H1 (cell line): Measurements from ENCODE around the gene OTUD6A. TPM values are rescaled to one million over a fixed set of nuclear protein-coding genes. Genes with fewer than 3 reads are reported as not detected.

Experiments used
- CTCF ChIA-PET: fragments of 300-600 bp; sonication (Branson Sonifier 250); formaldehyde crosslinking; loops from one replicate; lab custom pipeline; 2021; ENCODE audit not compliant: partially characterized antibody; lab: Charles Lee
- POLR2A ChIA-PET: fragments of 300-600 bp; sonication (Branson Sonifier 250); formaldehyde crosslinking; loops from one replicate; lab custom pipeline; 2021; ENCODE audit warnings: inconsistent platforms; ENCODE audit not compliant: partially characterized antibody; lab: Charles Lee
- DNase-seq, 2 experiments: peaks; one replicate each; pipeline versions ENCODE4 v3.0.0 to v3.0.0-alpha.2; 2010 to 2022; ENCODE audit warnings: low spot score in 2 of 2, low read depth in 1 of 2, mixed read lengths in 1 of 2
- FAIRE-seq: peaks from 2 replicates; lab custom pipeline; 2011; peaks lifted over from hg19 to GRCh38; lab: Jason Lieb, UNC
- H2AFZ ChIP-seq: 2 replicates; pipeline ENCODE4 v1.8.1; 2012; ENCODE audit warnings: low read length, inconsistent platforms
- H2AK5ac ChIP-seq: 2 replicates; pipeline ENCODE4 v1.6.1; 2013; ENCODE audit warnings: low read depth, low read length
- H2BK120ac ChIP-seq: replicated peaks from 2 replicates; pipeline ENCODE3; 2013; ENCODE audit warnings: low read depth, low read length, inconsistent platforms
- H2BK12ac ChIP-seq: 2 replicates; pipeline ENCODE4 v1.6.1; 2013; ENCODE audit warnings: low read depth, low read length
- H2BK15ac ChIP-seq: 2 replicates; pipeline ENCODE4 v1.6.1; 2013; ENCODE audit warnings: low read length
- H2BK20ac ChIP-seq: 2 replicates; pipeline ENCODE4 v1.6.1; 2013; ENCODE audit warnings: low read length
- H2BK5ac ChIP-seq: 2 replicates; pipeline ENCODE4 v1.6.1; 2013; ENCODE audit warnings: low read depth, low read length
- H3K14ac ChIP-seq: 2 replicates; pipeline ENCODE4 v1.6.1; 2013; ENCODE audit warnings: inconsistent platforms; ENCODE audit not compliant: insufficient read length
- H3K18ac ChIP-seq: 2 replicates; pipeline ENCODE4 v1.6.1; 2013; ENCODE audit warnings: low read length; ENCODE audit errors: extremely low read depth
- H3K23ac ChIP-seq: 2 replicates; pipeline ENCODE4 v1.6.1; 2013; ENCODE audit warnings: inconsistent platforms; ENCODE audit not compliant: insufficient read length
- H3K23me2 ChIP-seq: 2 replicates; pipeline ENCODE4 v1.6.1; 2013; ENCODE audit warnings: low read depth, low read length
- H3K27ac ChIP-seq: 2 replicates; pipeline ENCODE4 v1.6.1; 2011; ENCODE audit warnings: low read depth, low read length, inconsistent platforms
- H3K27me3 ChIP-seq, 4 experiments: replicated peaks in 1 of 4; 1 replicate in 1 of 4; 2 replicates in 3 of 4; pipeline versions ENCODE4 v1.6.1 to v1.8.1; 2011 to 2013; ENCODE audit warnings: low read length in 3 of 4, mild to moderate bottlenecking in 3 of 4, inconsistent platforms in 2 of 4, mixed read lengths in 2 of 4, moderate library complexity in 1 of 4; ENCODE audit not compliant: control insufficient read depth in 3 of 4, insufficient read depth in 3 of 4; ENCODE audit errors: extremely low read depth in 1 of 4
- H3K36me3 ChIP-seq, 4 experiments: 2 replicates each; pipeline versions ENCODE4 v1.6.1 to v1.8.1; 2011 to 2013; ENCODE audit warnings: mild to moderate bottlenecking in 4 of 4, low read length in 3 of 4, moderate library complexity in 2 of 4, control low read depth in 1 of 4, inconsistent platforms in 1 of 4; ENCODE audit not compliant: insufficient read depth in 4 of 4, control insufficient read depth in 2 of 4
- H3K4ac ChIP-seq: replicated peaks from 2 replicates; pipeline ENCODE3; 2013; ENCODE audit warnings: low read length, low read depth, mixed read lengths, inconsistent platforms; ENCODE audit not compliant: insufficient read length
- H3K4me1 ChIP-seq, 4 experiments: replicated peaks in 1 of 4; 1 replicate in 1 of 4; 2 replicates in 3 of 4; pipeline versions ENCODE4 v1.6.1 to v1.8.1; 2011 to 2013; ENCODE audit warnings: low read length in 3 of 4, inconsistent platforms in 2 of 4, mixed read lengths in 1 of 4; ENCODE audit not compliant: insufficient read depth in 4 of 4, control insufficient read depth in 3 of 4
- H3K4me2 ChIP-seq, 2 experiments: 2 replicates each; pipeline versions ENCODE4 v1.6.1 to v1.8.1; 2011 to 2013; ENCODE audit warnings: low read depth in 2 of 2, low read length in 2 of 2, control low read depth in 1 of 2, inconsistent platforms in 1 of 2, mild to moderate bottlenecking in 1 of 2; ENCODE audit not compliant: insufficient read depth in 1 of 2
- H3K4me3 ChIP-seq, 4 experiments: fragments of 200-600, 300-600 bp in 1 of 4; sonication (generic), shearing (Covaris generic), sonication (Bioruptor Twin) in 1 of 4; 2 replicates each; pipeline versions ENCODE4 v1.5.1 to v1.8.1; 2011 to 2016; ENCODE audit warnings: low read length in 4 of 4, low read depth in 3 of 4, control low read depth in 2 of 4, inconsistent platforms in 2 of 4, mild to moderate bottlenecking in 2 of 4, mixed read lengths in 1 of 4, moderate library complexity in 1 of 4; ENCODE audit not compliant: insufficient read depth in 2 of 4; ENCODE audit errors: extremely low read depth in 1 of 4
- H3K56ac ChIP-seq: replicated peaks from 2 replicates; pipeline ENCODE3; 2013; ENCODE audit warnings: low read depth, mild to moderate bottlenecking, mixed read lengths, low read length, inconsistent platforms; ENCODE audit not compliant: insufficient read length
- H3K79me1 ChIP-seq: 2 replicates; pipeline ENCODE4 v1.6.1; 2013; ENCODE audit warnings: low read depth, low read length, control low read depth
- H3K79me2 ChIP-seq, 2 experiments: 2 replicates each; pipeline versions ENCODE4 v1.6.1 to v1.8.1; 2012 to 2013; ENCODE audit warnings: low read length in 2 of 2, mild to moderate bottlenecking in 2 of 2, inconsistent platforms in 1 of 2; ENCODE audit not compliant: insufficient read depth in 2 of 2, control insufficient read depth in 1 of 2
- H3K9ac ChIP-seq, 4 experiments: replicated peaks in 1 of 4; 1 replicate in 1 of 4; 2 replicates in 3 of 4; pipeline versions ENCODE4 v1.6.1 to v1.8.1; 2011 to 2013; ENCODE audit warnings: low read depth in 3 of 4, low read length in 3 of 4, control low read depth in 2 of 4, mild to moderate bottlenecking in 2 of 4, moderate library complexity in 2 of 4, inconsistent platforms in 1 of 4; ENCODE audit errors: extremely low read depth in 1 of 4
- H3K9me3 ChIP-seq, 2 experiments: 2 replicates each; pipeline versions ENCODE4 v1.6.1 to v1.8.1; 2012 to 2013; ENCODE audit warnings: mild to moderate bottlenecking in 2 of 2, moderate library complexity in 2 of 2, control low read depth in 1 of 2, inconsistent platforms in 1 of 2, low read depth in 1 of 2, low read length in 1 of 2, mixed read lengths in 1 of 2; ENCODE audit not compliant: insufficient read depth in 2 of 2
- H4K20me1 ChIP-seq, 2 experiments: replicated peaks in 1 of 2; 2 replicates each; pipeline versions ENCODE3 to v1.8.1; 2011 to 2013; ENCODE audit warnings: inconsistent platforms in 2 of 2, low read length in 2 of 2, mild to moderate bottlenecking in 1 of 2; ENCODE audit not compliant: insufficient read depth in 2 of 2, control insufficient read depth in 1 of 2
- H4K5ac ChIP-seq: 2 replicates; pipeline ENCODE4 v1.6.1; 2013; ENCODE audit warnings: low read length, low read depth, mixed read lengths, inconsistent platforms; ENCODE audit not compliant: insufficient read length
- H4K8ac ChIP-seq: 2 replicates; pipeline ENCODE4 v1.8.0; 2013; ENCODE audit warnings: mild to moderate bottlenecking, moderate library complexity, low read length, inconsistent platforms; ENCODE audit not compliant: insufficient read depth; ENCODE audit errors: extremely low read depth
- H4K91ac ChIP-seq: replicated peaks from 2 replicates; pipeline ENCODE3; 2013; ENCODE audit warnings: low read length, mixed read lengths, inconsistent platforms; ENCODE audit not compliant: insufficient read length
- RAD21 ChIP-seq, 2 experiments: IDR thresholded peaks in 1 of 2; conservative IDR thresholded peaks in 1 of 2; 2 replicates each; pipeline ENCODE4 v1.6.1; 2011; ENCODE audit warnings: low read depth in 2 of 2, low read length in 2 of 2, improper control_type of control experiment in 1 of 2, inconsistent platforms in 1 of 2, mild to moderate bottlenecking in 1 of 2, moderate library complexity in 1 of 2
- YY1 ChIP-seq: IDR thresholded peaks from 2 replicates; pipeline ENCODE4 v1.6.1; 2011; ENCODE audit warnings: low read depth, mild to moderate bottlenecking, low read length
- WGBS, 2 experiments: shearing (Covaris generic) in 1 of 2; methylation state at CpG; one replicate each; pipeline versions ENCODE4 v1.1.6 to v1.1.7; 2013 to 2015; ENCODE audit warnings: low lambda C conversion rate in 2 of 2, mixed read lengths in 2 of 2, inconsistent platforms in 1 of 2, low coverage in 1 of 2, missing lambda C conversion rate in 1 of 2; ENCODE audit not compliant: insufficient replicate concordance in 2 of 2, insufficient coverage in 1 of 2, insufficient read length in 1 of 2; ENCODE audit errors: extremely low coverage in 1 of 2, missing lambda C conversion rate in 1 of 2; 5-methylcytosine and 5-hydroxymethylcytosine counted together
- polyA plus RNA-seq, 7 experiments: library from polyadenylated mRNA; depleted of rRNA in 3 of 7; stranded (reverse) in 5 of 7; unstranded in 2 of 7; fragments of >200 nt in 5 of 7; fragments of 200-250 nt in 2 of 7; gene quantifications; 1 replicate in 5 of 7; 2 replicates in 1 of 7; 4 replicates in 1 of 7; pipeline versions ENCODE4 v1.2.1 to v1.2.3, GENCODE V29; 2011 to 2013; ENCODE audit warnings: missing spikeins in 2 of 7, mixed read lengths in 2 of 7
- total RNA-seq: library from RNA; stranded (reverse); fragmentation: NEBNext Ultra II Directional; extraction: Animal tissue kit (Norgen Biotek cat#: 25700); gene quantifications from 2 replicates; pipeline ENCODE4 v1.2.1, GENCODE V29; 2021

Gene OTUD6A
- total and polyA plus RNA-seq, 2 of the 8 experiments (the other 6 are each of a cell fraction or from before 2014, with no cell fraction given), result 0.09 to 0.17 TPM

DNA sequence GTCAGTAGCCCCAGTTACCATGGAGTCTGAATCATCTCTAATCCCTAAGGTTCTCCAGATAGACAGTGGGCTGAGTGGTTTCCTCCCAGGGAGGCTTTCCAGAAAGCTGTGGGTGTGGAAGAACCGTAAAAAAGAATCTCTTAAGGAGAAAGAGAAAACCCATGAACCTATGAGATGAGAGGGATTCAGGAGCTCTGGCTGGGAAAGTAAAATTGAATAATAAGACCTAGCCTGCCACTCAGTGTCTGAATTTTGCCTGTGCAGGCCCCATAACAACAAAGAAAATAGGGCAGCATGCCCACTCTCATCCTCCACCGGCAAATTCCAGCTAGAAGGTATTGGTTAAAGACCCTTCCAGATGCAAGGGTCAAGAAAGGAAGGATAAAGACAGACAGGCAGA is 29.5 kb upstream of the OTUD6A start:
- Histone ChIP-seq H4K5ac (no peak overlapping the region), H3K23ac (no peak overlapping the region), H2BK120ac (no peak overlapping the region), H3K27me3 (no peaks in the 10 kb centered on the region), H3K9ac (no peak overlapping the region), H3K4me2 (no peak overlapping the region), H3K79me1 (no peaks in the 10 kb centered on the region), H2BK15ac (no peak overlapping the region), H2AFZ (no peak overlapping the region), H2BK5ac (no peak overlapping the region), H3K4me1 (peaks cover 0 to 2% (median 0%) of the 10 kb centered on the region in 4 experiments; a peak in 1 of 7 replicates), H4K91ac (no peak overlapping the region), H3K23me2 (no peaks in the 10 kb centered on the region)
- POLR2A ChIA-PET, result interaction anchor here (0.6 kb wide), 1 partner anchor 65 kb away, joined by 3 read pairs; no protein-coding TSS in a partner anchor
- 100% methylated on average over 1 of the region's 2 CpGs; no CpG with 5 or more reads in 1 of the 2 experiments for WGBS, 2 experiments
- TF ChIP-seq YY1 (no peak), RAD21 (IDR thresholded peaks at IDR 0.05 in 1 of 2, conservative IDR thresholded peaks at IDR 0.05 in 1 of 2; ENCODE audit: low read depth in 2 of 2, low read length in 2 of 2) (peak in 1 of 2 experiments; percentile 6; a peak in 1 of 4 replicates)
- TF ChIP-seq, all 59 proteins: peak for 1
- Histone ChIP-seq H4K8ac (no peak overlapping the region), H2AK5ac (no peak overlapping the region), H2BK12ac (no peak overlapping the region), H3K4me3 (no peak overlapping the region), H4K20me1 (no peaks in the 10 kb centered on the region), H3K36me3 (no peaks in the 10 kb centered on the region), H3K9me3 (no peaks in the 10 kb centered on the region), H3K56ac (no peak overlapping the region), H3K18ac (no peak overlapping the region), H3K79me2 (no peaks in the 10 kb centered on the region), H2BK20ac (no peak overlapping the region), H3K4ac (no peak overlapping the region), H3K27ac (no peak overlapping the region), H3K14ac (no peak overlapping the region)
- DNase-seq, result no peak
- CTCF ChIA-PET, result interaction anchor here (1.0 to 3.4 kb wide), 16 partner anchors 8 to 608 kb away, joined by 3 to 58 read pairs (median 4); no protein-coding TSS in a partner anchor
- FAIRE-seq, result no peak
